Body of pancreas (tissue), 4 donors: ENCODE results near the gene NYNRIN. TPM values are rescaled to one million over a fixed set of nuclear protein-coding genes. Genes with fewer than 3 reads are reported as not detected.

ENCODE experiments used
- ATAC-seq: fragments of 150-250 bp; one replicate; pipeline ENCODE4 v1.9.1; 2016
- DNase-seq, 4 donors: peaks; one replicate each; pipeline ENCODE4 v3.0.0-alpha.2; 2019
- H3K27ac ChIP-seq, 4 donors: fragments of 200-600 bp; sonication (generic); 1 replicate in 3 of 4; 2 replicates in 1 of 4; pipeline versions ENCODE4 v1.5.1 to v1.6.1; 2016 to 2019; ENCODE audit warnings: mild to moderate bottlenecking in 1 of 4, mixed read lengths in 1 of 4, moderate library complexity in 1 of 4
- H3K27me3 ChIP-seq, 2 donors: fragments of 200-600 bp; sonication (generic); one replicate each; pipeline ENCODE4 v1.6.0; 2016; ENCODE audit warnings: mild to moderate bottlenecking in 1 of 2
- H3K36me3 ChIP-seq, 2 donors: fragments of 200-600 bp; sonication (generic); replicated peaks in 1 of 2; 2 replicates each; pipeline ENCODE4 v1.5.1; 2016; ENCODE audit warnings: low read depth in 2 of 2; ENCODE audit not compliant: insufficient read depth in 1 of 2
- H3K4me1 ChIP-seq: fragments of 200-600 bp; sonication (generic); one replicate; pipeline ENCODE4 v1.6.0; 2016
- H3K4me3 ChIP-seq, 2 donors: fragments of 200-600 bp; sonication (generic); 1 replicate in 1 of 2; 2 replicates in 1 of 2; pipeline ENCODE4 v1.5.1; 2016 to 2019
- H3K9me3 ChIP-seq, 3 donors: fragments of 200-600 bp; sonication (generic); 1 replicate in 2 of 3; 2 replicates in 1 of 3; pipeline ENCODE4 v1.5.1; 2016
- CTCF ChIP-seq, 7 experiments: fragments of 450-650 bp in 4 of 7; fragments of 200-600 bp in 3 of 7; sonication (generic) in 3 of 7; IDR thresholded peaks; one replicate each; pipeline ENCODE4 v1.5.1; 2016 to 2019; ENCODE audit warnings: antibody characterized with exemption in 7 of 7
- POLR2A ChIP-seq, 3 donors: fragments of 450-650 bp; IDR thresholded peaks; one replicate each; pipeline ENCODE4 v1.6.1; 2016; ENCODE audit warnings: antibody characterized with exemption in 3 of 3, mild to moderate bottlenecking in 2 of 3
- WGBS, 2 donors: methylation state at CpG; one replicate each; pipeline ENCODE4 v1.1.5; 2017; 5-methylcytosine and 5-hydroxymethylcytosine counted together
- intact Hi-C: fragments of 100-400 bp; cut with DNase I; formaldehyde crosslinking; loops from one replicate; pipeline ENCODE4 v1.15.1; 2023
- total RNA-seq, 2 donors: library from RNA; depleted of rRNA; stranded (reverse); fragments of >200 nt; gene quantifications; one replicate each; pipeline ENCODE4 v1.1.0, GENCODE V29; 2016

NYNRIN gene
- total RNA-seq, 2 donors from 2014 or later: 7.3 to 7.5 TPM

GRCh38 chr14:24355009-24355408, 43.8 kb upstream of the NYNRIN start:
- TF ChIP-seq POLR2A (IDR thresholded peaks at IDR 0.05): no peak
- no peak for TF ChIP-seq CTCF (IDR thresholded peaks at IDR 0.05)
- H3K27ac ChIP-seq: no peak overlapping the region

GRCh38 chr14:24356208-24356607, 42.6 kb upstream of the NYNRIN start:
- TF ChIP-seq POLR2A (IDR thresholded peaks at IDR 0.05) (no peak), CTCF (IDR thresholded peaks at IDR 0.05) (no peak)
- WGBS, 2 donors: 78% methylated on average over 4 of the region's 4 CpGs
- intact Hi-C loops: no loop called here
- no peaks in the 10 kb centered on the region for H3K9me3 ChIP-seq
- H3K27me3 ChIP-seq: no peaks in the 10 kb centered on the region
- H3K36me3 ChIP-seq: no peaks in the 10 kb centered on the region
- no peak for DNase-seq
- no peak for ATAC-seq
- no peak overlapping the region for H3K27ac ChIP-seq
- no peak overlapping the region for H3K4me3 ChIP-seq
- H3K4me1 ChIP-seq: peaks cover 3% of the 10 kb centered on the region

More at GRCh38 chr14:24355009-24355408, 43.8 kb upstream of the NYNRIN start:
- Histone ChIP-seq H3K4me3 (no peak overlapping the region), H3K27me3 (no peaks in the 10 kb centered on the region), H3K9me3 (no peaks in the 10 kb centered on the region), H3K4me1 (peaks cover 3% of the 10 kb centered on the region), H3K36me3 (no peaks in the 10 kb centered on the region)
- intact Hi-C loops: no loop called here
- 84 to 87% methylated on average over 7 of the region's 7 CpGs for WGBS, 2 donors
- DNase-seq (no peak), ATAC-seq (no peak)

- no peak for ATAC-seq
- intact Hi-C loops: no loop called here
- WGBS, 2 donors: 85 to 100% methylated on average over 3 of the region's 3 CpGs
Observed at GRCh38 chr14:24360281-24360680, 38.5 kb upstream of the NYNRIN start.

GRCh38 chr14:24361326-24361725, 37.5 kb upstream of the NYNRIN start:
- no peaks in the 10 kb centered on the region for H3K9me3 ChIP-seq
- H3K4me3 ChIP-seq: no peak overlapping the region
- TF ChIP-seq CTCF (IDR thresholded peaks at IDR 0.05): no peak
- no peak for TF ChIP-seq POLR2A (IDR thresholded peaks at IDR 0.05)
- 58 to 66% methylated on average over 2 of the region's 2 CpGs for WGBS, 2 donors
- peaks cover 14% of the 10 kb centered on the region for H3K4me1 ChIP-seq
- no peak overlapping the region for H3K27ac ChIP-seq
- DNase-seq (no peak), ATAC-seq (no peak)
- no peaks in the 10 kb centered on the region for H3K27me3 ChIP-seq
- H3K36me3 ChIP-seq: no peaks in the 10 kb centered on the region
- intact Hi-C loops: no loop called here

More at GRCh38 chr14:24360281-24360680, 38.5 kb upstream of the NYNRIN start:
- DNase-seq: no peak
- Histone ChIP-seq H3K27me3 (no peaks in the 10 kb centered on the region), H3K4me3 (no peak overlapping the region), H3K9me3 (no peaks in the 10 kb centered on the region), H3K4me1 (peaks cover 4% of the 10 kb centered on the region), H3K36me3 (no peaks in the 10 kb centered on the region), H3K27ac (no peak overlapping the region)
- TF ChIP-seq POLR2A (IDR thresholded peaks at IDR 0.05) (no peak), CTCF (IDR thresholded peaks at IDR 0.05) (no peak)

GRCh38 chr14:24362241-24362960, 36.4 kb upstream of the NYNRIN start:
- ATAC-seq: no peak
- Histone ChIP-seq H3K9me3 (no peaks in the 10 kb centered on the region), H3K27me3 (no peaks in the 10 kb centered on the region), H3K36me3 (no peaks in the 10 kb centered on the region), H3K4me1 (peaks cover 17% of the 10 kb centered on the region), H3K27ac (no peak overlapping the region), H3K4me3 (no peak overlapping the region)
- intact Hi-C loops: no loop called here
- WGBS, 2 donors: 24 to 40% methylated on average over 2 of the region's 2 CpGs
- TF ChIP-seq POLR2A (IDR thresholded peaks at IDR 0.05) (no peak), CTCF (IDR thresholded peaks at IDR 0.05) (no peak)
- DNase-seq: no peak
